Hematopoietic multipotent progenitor cell treated with erythropoietin and hydrocortisone succinate and interleukin-3 and kit ligand, for 8 days (in vitro differentiated cells): Measurements from ENCODE around the gene KIZ.
"Not testable (repeated sequence)": the region's sequence is repeated elsewhere in the genome, so short reads cannot be mapped to it uniquely, and the experiment has no call there.

Source experiments
- DNase-seq: peaks from one replicate; pipeline ENCODE4 v3.0.0-alpha.2; 2015

KIZ gene

DNA sequence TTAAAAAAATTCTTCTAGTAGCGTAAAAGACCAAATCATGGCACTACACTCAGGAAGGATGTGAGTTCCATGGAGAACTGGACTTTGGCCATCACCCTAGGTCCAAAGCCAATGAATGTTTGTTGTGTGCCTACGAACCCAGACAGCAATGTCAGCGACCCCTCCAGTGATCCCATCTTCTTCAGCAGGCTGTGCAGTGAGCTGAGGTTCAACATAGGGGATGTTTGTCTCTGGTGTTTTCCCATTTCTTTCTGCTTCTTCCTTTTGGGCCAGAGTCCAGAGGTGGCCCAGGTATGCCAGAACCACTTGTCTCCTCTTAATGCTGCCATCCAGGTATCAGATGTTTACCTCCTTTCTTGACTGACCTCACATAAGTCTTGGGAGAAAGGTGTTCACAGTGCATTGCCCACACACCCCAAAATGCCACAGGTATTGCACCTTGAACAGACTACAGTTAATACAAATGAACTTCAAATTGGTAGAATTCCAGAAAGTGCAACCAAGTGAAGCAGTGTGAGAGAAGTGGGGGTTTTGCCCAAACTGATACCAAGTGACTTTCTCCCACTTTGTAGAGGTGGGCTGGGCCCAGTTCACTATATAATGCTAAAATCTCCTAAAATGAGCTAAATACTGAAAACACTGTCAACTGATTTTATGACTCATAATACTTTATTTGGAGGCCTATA, 14.1 kb downstream of the KIZ start:
- DNase-seq: no peak

- peak; percentile 12 for DNase-seq
Measured at GRCh38 chr20:21141825-21142224, 15.9 kb downstream of the KIZ start.

GRCh38 chr20:21143194-21143890, 17.5 kb downstream of the KIZ start:
- no peak for DNase-seq

DNA sequence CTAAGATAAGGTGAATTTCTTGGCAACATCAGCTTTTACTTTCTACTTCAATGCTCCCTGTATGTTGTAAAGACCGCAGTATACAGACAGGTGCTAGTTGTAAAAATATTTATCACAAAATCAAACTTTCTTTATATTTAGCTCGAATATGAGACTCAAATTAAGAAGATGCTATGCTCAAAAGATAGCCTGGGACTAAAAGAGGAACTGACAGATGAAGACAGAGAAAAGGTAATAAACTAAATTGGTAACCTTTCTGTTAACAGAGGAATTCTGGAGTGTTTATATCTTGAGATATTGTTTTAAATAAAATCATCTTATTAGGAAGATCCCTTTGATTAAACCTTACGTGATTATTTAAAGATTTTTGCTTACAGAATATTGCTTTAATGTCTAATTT, 19.5 kb downstream of the KIZ start:
- no peak for DNase-seq

- DNase-seq: no peak
Measured at GRCh38 chr20:21146215-21146614, 20.3 kb downstream of the KIZ start.

- no peak for DNase-seq
Measured at GRCh38 chr20:21147593-21147992, 21.7 kb downstream of the KIZ start.

- DNase-seq: no peak
Measured at GRCh38 chr20:21149344-21149743, 23.5 kb downstream of the KIZ start.

GRCh38 chr20:21151791-21152190, 25.9 kb downstream of the KIZ start:
- no peak for DNase-seq

DNA sequence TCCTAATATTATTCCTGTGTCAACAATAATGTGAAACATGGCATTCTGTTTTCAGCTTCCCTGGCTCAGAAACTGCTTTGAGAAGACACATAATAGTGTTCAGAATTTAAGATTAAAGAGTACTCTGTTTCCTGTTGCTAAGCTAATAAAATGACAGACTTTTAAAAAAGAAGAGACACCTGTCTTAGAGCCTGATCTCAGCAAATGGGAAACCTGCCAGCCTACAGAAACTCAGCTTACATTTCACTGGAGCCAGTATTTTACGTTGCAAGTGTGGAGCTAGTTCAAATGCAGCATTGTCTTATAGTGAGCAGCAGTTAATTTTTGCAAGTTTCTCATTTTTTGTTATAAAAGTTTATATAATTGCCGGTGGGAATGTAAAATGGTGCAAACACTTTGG, 28.8 kb downstream of the KIZ start:
- no peak for DNase-seq

- no peak for DNase-seq
Measured at GRCh38 chr20:21155268-21155667, 29.4 kb downstream of the KIZ start.

DNA sequence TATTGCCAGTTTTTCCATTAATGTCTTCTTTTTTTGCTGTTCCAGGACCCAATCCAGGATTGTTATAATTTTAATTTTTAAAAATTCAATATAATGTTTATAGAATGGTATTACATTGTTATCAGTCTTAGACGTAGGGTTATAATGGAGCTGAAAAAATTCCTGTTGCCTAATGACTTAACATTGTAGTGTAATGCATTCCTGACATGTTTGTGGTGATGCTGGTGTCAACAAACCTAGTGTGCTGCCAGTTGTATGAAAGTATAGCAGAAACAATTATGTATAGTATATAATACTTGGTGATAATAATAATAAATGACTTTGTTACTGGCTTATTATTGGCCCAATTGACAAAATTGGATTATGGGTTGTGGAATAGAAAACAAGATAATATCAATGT, 30.4 kb downstream of the KIZ start:
- DNase-seq: no peak

DNA sequence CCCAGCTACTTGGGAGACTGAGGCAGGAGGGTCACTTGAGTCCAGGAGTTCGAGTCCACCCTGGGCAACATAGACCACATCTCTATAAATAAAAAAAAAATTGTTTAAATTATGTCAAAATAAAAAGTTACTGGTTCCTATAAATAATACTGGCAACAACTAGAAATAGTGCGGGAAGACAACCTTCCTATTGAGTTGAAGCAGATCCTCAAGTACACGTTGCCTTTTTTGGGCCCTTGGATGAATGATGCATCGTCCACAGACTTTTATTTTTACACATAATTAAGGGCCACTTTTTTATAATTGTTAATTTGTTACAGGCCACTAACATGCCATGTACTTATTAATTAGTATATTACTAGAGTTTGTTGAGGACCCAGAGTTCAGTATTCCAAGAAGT, 31.1 kb downstream of the KIZ start:
- DNase-seq: no peak

DNA sequence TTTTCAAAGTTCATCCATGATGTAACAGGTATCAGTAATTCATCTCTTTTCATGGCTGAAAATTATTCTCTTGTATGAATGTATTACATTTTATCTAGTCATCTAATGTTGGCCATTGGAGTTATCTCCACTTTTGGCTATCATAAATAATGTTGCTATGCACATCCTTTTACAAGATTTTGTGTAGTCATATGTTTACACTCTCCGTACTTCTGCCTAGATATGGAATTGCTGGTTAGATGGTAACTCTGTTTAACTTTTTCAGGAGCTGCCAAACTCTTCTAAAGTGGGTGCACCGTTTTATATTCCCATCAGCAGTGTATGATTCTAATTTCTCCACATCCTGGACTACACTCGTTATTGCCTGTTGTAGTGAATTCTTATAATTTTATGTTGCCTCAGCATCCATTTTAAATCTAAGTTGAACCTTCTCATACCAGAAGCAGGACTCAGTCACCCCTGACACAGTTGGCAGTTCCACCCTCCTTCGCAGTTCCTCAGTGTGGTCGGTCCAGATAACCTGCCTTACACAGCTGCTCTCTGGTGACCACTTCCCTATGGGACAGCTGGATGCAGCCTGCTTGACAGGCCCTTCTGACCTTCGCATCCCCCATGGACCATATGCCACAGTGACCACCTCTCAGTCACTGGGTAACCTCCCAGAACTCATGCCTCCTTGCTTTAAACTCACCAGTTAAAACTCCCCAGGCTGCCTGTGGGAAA, 33.9 kb downstream of the KIZ start:
- DNase-seq: no peak

DNA sequence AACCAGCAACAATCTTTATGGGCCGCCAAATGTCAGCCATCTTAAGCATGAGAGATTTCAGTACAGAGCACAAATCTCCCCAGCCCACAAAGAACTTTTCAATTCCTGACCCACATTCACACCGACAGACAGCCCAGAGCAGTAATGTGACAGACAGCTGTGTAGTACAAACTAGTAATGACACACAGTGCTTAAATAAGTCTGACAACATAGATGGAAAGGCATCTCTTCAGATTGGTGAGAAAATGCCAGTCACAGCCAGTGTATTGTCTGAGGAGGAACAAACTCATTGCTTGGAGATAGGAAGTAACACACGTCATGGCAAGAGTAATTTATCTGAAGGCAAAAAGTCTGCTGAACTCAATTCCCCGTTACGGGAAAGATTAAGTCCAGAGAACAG, 36.0 kb downstream of the KIZ start:
- DNase-seq: no peak

- no peak for DNase-seq
Measured at GRCh38 chr20:21162631-21163030, 36.7 kb downstream of the KIZ start.

DNA sequence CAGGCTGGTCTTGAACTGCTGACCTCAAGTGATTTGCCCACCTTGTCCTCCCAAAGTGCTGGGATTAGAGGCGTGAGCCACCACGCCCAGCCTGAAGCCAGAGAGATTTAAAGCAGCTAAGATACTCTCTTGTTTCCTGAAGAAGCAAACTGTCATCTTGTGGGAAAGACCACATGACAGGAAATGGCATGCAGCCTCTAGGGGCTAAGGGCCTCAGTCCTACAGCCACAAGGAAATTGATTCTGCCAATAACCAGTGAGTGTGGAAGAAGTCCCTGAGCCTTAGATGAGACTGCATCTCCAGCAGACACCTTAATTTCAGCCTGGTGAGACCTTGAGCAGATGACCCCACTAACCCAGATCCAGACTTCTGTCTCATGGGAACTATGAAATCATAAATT, 40.9 kb downstream of the KIZ start:
- DNase-seq: peak; percentile 47

- no peak for DNase-seq
Measured at GRCh38 chr20:21167261-21167660, 41.4 kb downstream of the KIZ start.

GRCh38 chr20:21168061-21168460, 42.2 kb downstream of the KIZ start:
- not testable (repeated sequence) for DNase-seq

DNA sequence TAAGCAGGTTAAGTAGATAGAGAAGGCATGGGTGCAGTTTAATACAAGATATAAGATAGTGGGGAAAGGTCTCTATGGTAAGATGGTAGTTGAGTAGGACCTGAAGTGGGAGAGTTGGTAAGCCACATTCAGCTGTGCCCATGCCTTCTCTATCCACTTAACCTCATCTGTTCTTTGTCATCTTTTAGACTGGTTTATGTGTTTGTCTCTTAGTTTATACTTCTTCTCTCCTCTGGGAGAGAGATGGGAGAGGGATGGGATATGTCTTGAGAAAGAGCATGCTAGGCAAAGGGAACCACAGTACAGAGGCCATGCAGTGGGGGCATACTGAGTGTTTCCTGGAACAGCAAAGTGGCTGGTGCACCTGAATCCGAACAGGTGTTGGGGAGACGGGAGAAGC, 46.7 kb downstream of the KIZ start:
- DNase-seq: no peak

GRCh38 chr20:21173485-21173884, 47.6 kb downstream of the KIZ start:
- no peak for DNase-seq

GRCh38 chr20:21174516-21175239, 48.8 kb downstream of the KIZ start:
- no peak for DNase-seq

DNA sequence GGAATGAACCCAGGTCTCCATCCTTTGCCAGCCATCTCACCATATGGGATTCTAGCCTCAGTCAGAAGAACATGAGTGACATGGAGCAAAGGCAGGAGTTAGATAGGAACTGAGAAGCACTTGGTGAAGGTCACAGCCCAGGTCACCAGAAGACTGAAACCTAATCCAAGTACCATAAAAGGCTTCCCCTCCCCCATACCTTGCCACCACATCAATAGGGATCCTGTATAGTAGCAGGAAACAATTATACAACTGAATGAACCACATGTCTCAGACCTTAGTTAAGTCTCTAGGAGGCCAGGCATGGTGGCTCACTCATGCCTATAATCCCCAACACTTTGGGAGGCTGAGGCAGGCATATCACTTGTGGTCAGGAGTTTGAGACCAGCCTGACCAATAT, 49.6 kb downstream of the KIZ start:
- DNase-seq: no peak

GRCh38 chr20:21177767-21178166, 51.9 kb downstream of the KIZ start:
- DNase-seq: no peak

DNA sequence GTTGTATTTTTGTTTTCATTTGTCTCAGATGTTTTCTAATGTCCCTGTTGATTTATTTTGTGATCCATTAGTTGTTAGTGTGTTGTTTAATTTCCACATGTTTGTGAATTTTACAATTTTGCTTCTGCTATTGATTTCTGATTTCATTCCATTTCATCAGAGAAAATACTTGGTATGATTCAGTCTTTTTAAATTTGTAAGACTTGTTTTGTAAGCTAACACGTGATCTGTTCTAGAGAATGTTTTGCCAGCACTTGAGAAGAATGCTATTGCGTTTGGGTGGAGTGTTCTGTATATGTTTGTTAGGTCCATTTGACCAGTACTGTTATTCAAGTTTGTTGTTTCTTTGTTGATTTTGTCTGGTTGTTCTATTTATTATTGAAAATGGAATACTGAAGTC, 53.9 kb downstream of the KIZ start:
- no peak for DNase-seq
